DOHH2 (cell line): ENCODE measurements around the gene VIPAS39.

ENCODE experiments used
- EZH2phosphoT487 ChIP-seq: fragments of 200-600 bp; sonication (generic); IDR thresholded peaks from 2 replicates; pipeline ENCODE4 v1.6.1; 2017; ENCODE audit warnings: borderline replicate concordance, mild to moderate bottlenecking, antibody characterized with exemption, low read length, moderate library complexity, mixed read lengths
- TF ChIP-seq, protein P1 (sequence below): fragments of 200-600 bp; sonication (generic); IDR thresholded peaks from one replicate; pipeline ENCODE4 v1.5.1; 2014; ENCODE audit warnings: antibody characterized with exemption, mild to moderate bottlenecking, low read depth, low read length; ENCODE audit not compliant: poor library complexity, severe bottlenecking

- TF ChIP-seq, protein P1, sequence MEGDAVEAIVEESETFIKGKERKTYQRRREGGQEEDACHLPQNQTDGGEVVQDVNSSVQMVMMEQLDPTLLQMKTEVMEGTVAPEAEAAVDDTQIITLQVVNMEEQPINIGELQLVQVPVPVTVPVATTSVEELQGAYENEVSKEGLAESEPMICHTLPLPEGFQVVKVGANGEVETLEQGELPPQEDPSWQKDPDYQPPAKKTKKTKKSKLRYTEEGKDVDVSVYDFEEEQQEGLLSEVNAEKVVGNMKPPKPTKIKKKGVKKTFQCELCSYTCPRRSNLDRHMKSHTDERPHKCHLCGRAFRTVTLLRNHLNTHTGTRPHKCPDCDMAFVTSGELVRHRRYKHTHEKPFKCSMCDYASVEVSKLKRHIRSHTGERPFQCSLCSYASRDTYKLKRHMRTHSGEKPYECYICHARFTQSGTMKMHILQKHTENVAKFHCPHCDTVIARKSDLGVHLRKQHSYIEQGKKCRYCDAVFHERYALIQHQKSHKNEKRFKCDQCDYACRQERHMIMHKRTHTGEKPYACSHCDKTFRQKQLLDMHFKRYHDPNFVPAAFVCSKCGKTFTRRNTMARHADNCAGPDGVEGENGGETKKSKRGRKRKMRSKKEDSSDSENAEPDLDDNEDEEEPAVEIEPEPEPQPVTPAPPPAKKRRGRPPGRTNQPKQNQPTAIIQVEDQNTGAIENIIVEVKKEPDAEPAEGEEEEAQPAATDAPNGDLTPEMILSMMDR = no peak
- no peak for TF ChIP-seq EZH2phosphoT487
These were observed 31.2 kb upstream of the VIPAS39 start for GRCh38 chr14:77488558-77488957.
